Heart left ventricle (tissue), 16 donors: ENCODE data around the gene NRIP2. TPM values are rescaled to one million over a fixed set of nuclear protein-coding genes. Genes with fewer than 3 reads are reported as not detected.

Experiments used
- ATAC-seq, 4 donors: fragments of 200-7000 bp; cut with Tn5 transposase; one replicate each; pipeline ENCODE4 v1.9.1; 2020 to 2022; ENCODE audit warnings: moderate library complexity in 4 of 4, mild to moderate bottlenecking in 3 of 4, moderate number of reproducible peaks in 1 of 4
- DNase-seq, 5 donors: peaks; one replicate each; pipeline ENCODE4 v3.0.0-alpha.2; 2020
- H3K27ac ChIP-seq, 12 donors: fragments of 200-600 bp; sonication (generic) in 4 of 12; one replicate each; pipeline versions ENCODE4 v1.5.0 to v1.8.0; 2016 to 2022; ENCODE audit warnings: mild to moderate bottlenecking in 2 of 12
- H3K27me3 ChIP-seq, 9 donors: fragments of 200-600 bp; sonication (generic) in 2 of 9; one replicate each; pipeline versions ENCODE4 v1.5.1 to v1.8.0; 2016 to 2022; ENCODE audit warnings: mild to moderate bottlenecking in 3 of 9
- H3K36me3 ChIP-seq, 9 donors: fragments of 200-600 bp; sonication (generic) in 2 of 9; one replicate each; pipeline versions ENCODE4 v1.5.0 to v1.8.0; 2018 to 2022; ENCODE audit warnings: mild to moderate bottlenecking in 2 of 9
- H3K4me1 ChIP-seq, 12 donors: fragments of 200-600 bp; sonication (generic) in 4 of 12; one replicate each; pipeline versions ENCODE4 v1.5.0 to v1.8.0; 2016 to 2022; ENCODE audit warnings: mild to moderate bottlenecking in 3 of 12
- H3K4me3 ChIP-seq, 12 donors: fragments of 200-600 bp; sonication (generic) in 4 of 12; one replicate each; pipeline versions ENCODE4 v1.5.0 to v1.8.0; 2017 to 2022; ENCODE audit warnings: mild to moderate bottlenecking in 9 of 12, moderate library complexity in 4 of 12
- H3K9me3 ChIP-seq, 12 donors: fragments of 200-600 bp; sonication (generic) in 4 of 12; one replicate each; pipeline versions ENCODE4 v1.5.0 to v1.8.0; 2016 to 2022; ENCODE audit warnings: mild to moderate bottlenecking in 1 of 12
- CTCF ChIP-seq, 12 donors: fragments of 200-600 bp; sonication (generic) in 4 of 12; IDR thresholded peaks; one replicate each; pipeline versions ENCODE4 v1.5.0 to v1.8.0; 2018 to 2022; ENCODE audit warnings: antibody characterized with exemption in 12 of 12, mild to moderate bottlenecking in 5 of 12
- POLR2A ChIP-seq, 2 donors: fragments of 450-650 bp; IDR thresholded peaks; one replicate each; pipeline ENCODE4 v1.6.1; 2017; ENCODE audit warnings: antibody characterized with exemption in 2 of 2, mild to moderate bottlenecking in 2 of 2, moderate library complexity in 2 of 2
- WGBS, 4 donors: extraction: QIAGEN DNeasy Blood & Tissue Kit in 2 of 4; methylation state at CpG; one replicate each; pipeline versions ENCODE4 v1.1.5 to v1.1.7; 2013 to 2018; 5-methylcytosine and 5-hydroxymethylcytosine counted together
- intact Hi-C, 10 donors: fragments of 100-400 bp; cut with DNase I; formaldehyde crosslinking; loops; one replicate each; pipeline versions ENCODE4 v1.11.1 to v1.14.2; 2022
- polyA plus RNA-seq, 2 donors: library from polyadenylated mRNA; stranded (reverse); fragments of 200-250 nt; gene quantifications; one replicate each; pipeline ENCODE4 v1.2.3, GENCODE V29; 2013
- total RNA-seq, 9 donors: library from RNA; depleted of rRNA in 2 of 9; stranded (reverse); fragments of >200 nt in 2 of 9; fragmentation: NEBNext Ultra II Directional in 3 of 9; extraction: Animal tissue kit (Norgen Biotek cat#: 25700) in 3 of 9; gene quantifications; one replicate each; pipeline versions ENCODE4 v1.1.0 to v1.2.4, GENCODE V29; 2016 to 2023
- donor health status: ischemic (EF 13 %, LVEDD 7.1; RV severe dilation, severe dysfunction).
- donor health status: healthy with polysubstance abuse.
- donor health status: DM: no; HTN: yes; CAD: no.
- donor health status: DM: no; HTN: no; CAD: no.
- donor health status: ischemic (EF 25% LVEDD 6.9; RV normal size, moderate dysfunction).
- donor health status: ischemic (EF 25% LVEDD 5.7; RV mildly dilated, moderate dysfunction).
- donor health status: healthy.
- donor health status: DM: yes; HTN: yes; CAD: no.
- donor health status: ischemic (EF 35%, LVEDD 5.7; RV mildly dilated, moderate dysfunction).
- donor health status: nonischemic (EF 11% LVEDD 7.7; RV severe dilation, severe dysfunction).
- donor health status: DM: yes; HTN: yes; CAD: no.
- donor health status: PGD.
- donor health status: ischemic (EF 29% LVEDD 5.4; RV normal size, mild dysfunction).
- donor health status: nonischemic (EF 23%, LVEDD 6.1; RV moderate dilation, normal function).

NRIP2 gene
- total and polyA plus RNA-seq, 11 donors: 1.9 to 3.1 (median 2.1) TPM

GRCh38 chr12:2819810-2820209 is 15.0 kb downstream of the NRIP2 start:
- DNase-seq (no peak), ATAC-seq (no peak)
- 92 to 96% (median 95%) methylated on average over 15 of the region's 15 CpGs for WGBS, 4 donors
- no peak for TF ChIP-seq CTCF (IDR thresholded peaks at IDR 0.05)
- TF ChIP-seq POLR2A (IDR thresholded peaks at IDR 0.05): no peak
- Histone ChIP-seq H3K9me3 (no peaks in the 10 kb centered on the region), H3K27ac (no peak overlapping the region), H3K27me3 (no peaks in the 10 kb centered on the region), H3K4me3 (no peak overlapping the region), H3K4me1 (peaks cover 0 to 2% (median 0%) of the 10 kb centered on the region in 12 donors), H3K36me3 (peaks cover 0 to 91% (median 73%) of the 10 kb centered on the region in 9 donors)
- intact Hi-C loops: loop anchor here in 1 of 10 donors (5.0 kb wide), 1 partner anchor 52 kb away; no protein-coding TSS in a partner anchor

GRCh38 chr12:2813214-2814185 is 21.3 kb downstream of the NRIP2 start:
- H3K27ac ChIP-seq: peak overlapping the region; percentile 77 to 98 (median 95)
- H3K9me3 ChIP-seq: no peaks in the 10 kb centered on the region
- H3K27me3 ChIP-seq: no peaks in the 10 kb centered on the region
- TF ChIP-seq POLR2A (IDR thresholded peaks at IDR 0.05) (no peak), CTCF (IDR thresholded peaks at IDR 0.05) (peak in 11 of 12 donors; percentile 29 to 64 (median 55))
- H3K4me1 ChIP-seq: peaks cover 0 to 23% (median 17%) of the 10 kb centered on the region in 12 donors
- peaks cover 0 to 33% (median 16%) of the 10 kb centered on the region in 9 donors for H3K36me3 ChIP-seq
- peak overlapping the region; percentile 53 to 90 (median 72) for H3K4me3 ChIP-seq
- DNase-seq (peak in 2 of 5 donors; percentile 33 to 60), ATAC-seq (peak in 2 of 4 donors; percentile 47 to 50)
- 17 to 19% (median 18%) methylated on average over 10 of the region's 10 CpGs for WGBS, 4 donors
- intact Hi-C loops: loop anchor here in 3 of 10 donors (2.0 kb wide), 2 partner anchors 17 to 19 kb away; partner anchors contain the start of gene FKBP4 (in 2 of the 3)

GRCh38 chr12:2812290-2813213 is 22.3 kb downstream of the NRIP2 start, which contains the start of gene ITFG2:
TSS of gene ITFG2 (plus strand) at chr12:2812668. CDS start at chr12:2812761, 93 bp downstream.
- peak; percentile 98 to 99 (median 99) for ATAC-seq
- H3K27me3 ChIP-seq: no peaks in the 10 kb centered on the region
- H3K4me1 ChIP-seq: peaks cover 0 to 23% (median 17%) of the 10 kb centered on the region in 12 donors
- peak within 1 kb of the TSS; percentile 53 to 90 (median 72) for H3K4me3 ChIP-seq
- TF ChIP-seq CTCF (IDR thresholded peaks at IDR 0.05): no peak
- peak in 1 of 2 donors; percentile 89 for TF ChIP-seq POLR2A (IDR thresholded peaks at IDR 0.05)
- DNase-seq: peak; percentile 98 to 100 (median 99)
- intact Hi-C loops: loop anchor here in 3 of 10 donors (2.0 kb wide), 2 partner anchors 16 to 18 kb away; partner anchors contain the start of gene FKBP4 (in 2 of the 3)
- 0 to 1% (median 0%) methylated on average over 48 of the region's 48 CpGs for WGBS, 4 donors
- no peaks in the 10 kb centered on the region for H3K9me3 ChIP-seq
- peak within 1 kb of the TSS; percentile 77 to 98 (median 95) for H3K27ac ChIP-seq
- peaks cover 0 to 23% (median 9%) of the 10 kb centered on the region in 9 donors for H3K36me3 ChIP-seq
